CD8-positive, alpha-beta memory T cell (primary cell): ENCODE data around the gene VPS52. TPM values are rescaled to one million over a fixed set of nuclear protein-coding genes. Genes with fewer than 3 reads are reported as not detected.
"Not testable (repeated sequence)": the region's sequence is repeated elsewhere in the genome, so short reads cannot be mapped to it uniquely, and the experiment has no call there.

Experiments used
- CTCF ChIA-PET: fragments of 350-600 bp; sonication (Branson Sonifier 250); formaldehyde crosslinking; loops from one replicate; lab custom pipeline; 2021; ENCODE audit warnings: antibody characterized with exemption; lab: Charles Lee
- POLR2A ChIA-PET: fragments of 350-600 bp; sonication (Branson Sonifier 250); formaldehyde crosslinking; loops from one replicate; lab custom pipeline; 2021; ENCODE audit warnings: antibody characterized with exemption; lab: Charles Lee
- DNase-seq, 5 donors: peaks; one replicate each; pipeline versions ENCODE4 v3.0.0 to v3.0.0-alpha.2; 2020 to 2022; ENCODE audit warnings: mixed read lengths in 1 of 5
- H3K27ac ChIP-seq: one replicate; pipeline ENCODE4 v1.7.0; 2013; ENCODE audit warnings: low read depth, mild to moderate bottlenecking, low read length, moderate library complexity
- H3K27me3 ChIP-seq: 2 replicates; pipeline ENCODE4 v1.7.0; 2013; ENCODE audit warnings: low read length, mild to moderate bottlenecking; ENCODE audit not compliant: insufficient read depth, poor library complexity, severe bottlenecking
- H3K36me3 ChIP-seq: 2 replicates; pipeline ENCODE4 v1.7.0; 2013; ENCODE audit warnings: mild to moderate bottlenecking, low read length, moderate library complexity; ENCODE audit not compliant: insufficient read depth
- H3K4me1 ChIP-seq: 2 replicates; pipeline ENCODE4 v1.7.0; 2013; ENCODE audit warnings: mild to moderate bottlenecking, low read length, moderate library complexity; ENCODE audit not compliant: insufficient read depth
- H3K4me3 ChIP-seq: 2 replicates; pipeline ENCODE4 v1.7.0; 2013; ENCODE audit warnings: mild to moderate bottlenecking, low read length
- H3K9me3 ChIP-seq: 2 replicates; pipeline ENCODE4 v1.7.0; 2013; ENCODE audit warnings: mild to moderate bottlenecking, low read length
- H3K27ac Mint-ChIP-seq, 8 donors: one replicate each; pipeline ENCODE4 v1.8.0; 2020 to 2021; ENCODE audit warnings: mixed read lengths in 8 of 8, mild to moderate bottlenecking in 6 of 8, inconsistent platforms in 3 of 8, moderate library complexity in 3 of 8
- H3K27me3 Mint-ChIP-seq, 2 donors: one replicate each; pipeline ENCODE4 v1.8.0; 2020 to 2021; ENCODE audit warnings: mixed read lengths in 2 of 2, mild to moderate bottlenecking in 1 of 2, moderate library complexity in 1 of 2
- H3K36me3 Mint-ChIP-seq, 3 donors: one replicate each; pipeline ENCODE4 v1.8.0; 2020 to 2021; ENCODE audit warnings: mixed read lengths in 3 of 3, inconsistent platforms in 1 of 3, mild to moderate bottlenecking in 1 of 3
- H3K4me1 Mint-ChIP-seq, 3 donors: one replicate each; pipeline ENCODE4 v1.8.0; 2020 to 2021; ENCODE audit warnings: mixed read lengths in 3 of 3, inconsistent platforms in 1 of 3, mild to moderate bottlenecking in 1 of 3
- H3K4me3 Mint-ChIP-seq, 7 donors: one replicate each; pipeline ENCODE4 v1.8.0; 2020 to 2021; ENCODE audit warnings: mixed read lengths in 7 of 7, mild to moderate bottlenecking in 6 of 7, moderate library complexity in 4 of 7, inconsistent platforms in 2 of 7
- H3K9me3 Mint-ChIP-seq, 5 donors: one replicate each; pipeline ENCODE4 v1.8.0; 2020 to 2022; ENCODE audit warnings: mixed read lengths in 5 of 5, mild to moderate bottlenecking in 3 of 5, moderate library complexity in 2 of 5, inconsistent platforms in 1 of 5
- polyA plus RNA-seq: library from polyadenylated mRNA; unstranded; fragments of 300-500 nt; fragmentation: Illumina TruSeq; gene quantifications from one replicate; pipeline ENCODE4 v1.2.3, GENCODE V29; 2021
- total RNA-seq, 2 experiments: library from RNA; stranded (reverse); gene quantifications; one replicate each; pipeline ENCODE4 v1.2.3, GENCODE V29; 2021

The VPS52 gene
- total and polyA plus RNA-seq, 3 experiments from 2014 or later = 13.4 to 58.5 (median 57.2) TPM

DNA sequence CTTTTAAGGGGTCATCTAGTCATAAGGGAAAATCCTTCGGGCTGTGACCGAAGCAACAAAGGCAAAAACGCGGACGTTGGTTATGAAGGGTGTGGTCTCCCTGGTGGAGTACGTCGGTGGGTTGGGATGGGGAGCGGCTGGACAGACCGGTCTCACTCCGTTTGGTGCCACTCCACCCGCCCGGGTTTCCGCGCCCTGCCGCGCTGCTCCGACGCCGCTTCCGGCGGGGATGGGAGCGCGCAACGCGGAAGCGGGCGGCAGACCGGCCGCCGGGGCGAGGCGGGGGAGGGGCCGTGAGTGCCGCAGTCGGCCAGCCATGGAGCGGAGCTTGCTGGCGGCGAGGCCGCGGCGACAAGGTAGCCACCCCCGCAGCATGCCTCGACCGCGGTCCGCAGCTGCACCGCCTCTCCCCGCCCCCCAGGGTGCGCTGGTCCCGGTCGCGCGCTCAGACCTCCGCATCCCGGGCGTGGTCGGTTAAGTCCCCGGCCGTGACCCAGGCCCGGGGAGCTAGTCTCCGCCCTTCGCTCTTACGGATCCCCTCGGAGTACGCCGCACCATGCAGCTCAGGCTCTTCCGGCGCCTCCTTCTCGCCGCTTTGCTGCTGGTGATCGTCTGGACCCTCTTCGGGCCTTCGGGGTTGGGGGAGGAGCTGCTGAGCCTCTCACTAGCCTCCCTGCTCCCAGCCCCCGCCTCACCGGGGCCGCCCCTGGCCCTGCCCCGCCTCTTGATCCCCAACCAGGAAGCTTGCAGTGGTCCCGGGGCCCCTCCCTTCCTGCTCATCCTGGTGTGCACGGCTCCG is 5.4 kb upstream of the VPS52 start, which contains the start of gene B3GALT4:
Gene B3GALT4, plus strand, starts transcription at position 260 of the 799 bp plus-strand sequence. Its CDS starts 297 bp downstream, at position 557.
- Histone ChIP-seq H3K9me3 (no peaks in the 10 kb centered on the region), H3K4me3 (peak within 1 kb of the TSS; percentile 80), H3K27ac (peak within 1 kb of the TSS; percentile 68), H3K4me1 (peaks cover 57% of the 10 kb centered on the region), H3K36me3 (peaks cover 26% of the 10 kb centered on the region), H3K27me3 (no peaks in the 10 kb centered on the region)
- Mint-ChIP-seq H3K27ac (peak within 1 kb of the TSS; percentile 90 to 99 (median 94)), H3K4me1 (peaks cover 61 to 92% (median 79%) of the 10 kb centered on the region in 3 donors), H3K9me3 (no peaks in the 10 kb centered on the region), H3K36me3 (peaks cover 0 to 89% (median 16%) of the 10 kb centered on the region in 3 donors), H3K4me3 (peak within 1 kb of the TSS; percentile 88 to 98 (median 89)), H3K27me3 (no peaks in the 10 kb centered on the region)
- DNase-seq = peak; percentile 58 to 79 (median 73)
- ChIA-PET CTCF (interaction anchor here (0.6 to 3.8 kb wide), 18 partner anchors 11 to 432 kb away, joined by 3 to 38 read pairs (median 4); partner anchors contain the start of genes PFDN6, RGL2 and WDR46), POLR2A (interaction anchor here (0.6 to 2.8 kb wide), 20 partner anchors 10 to 305 kb away, joined by 3 to 41 read pairs (median 4); partner anchors contain the start of genes HLA-DPA1, PFDN6, RGL2 and RING1)

DNA sequence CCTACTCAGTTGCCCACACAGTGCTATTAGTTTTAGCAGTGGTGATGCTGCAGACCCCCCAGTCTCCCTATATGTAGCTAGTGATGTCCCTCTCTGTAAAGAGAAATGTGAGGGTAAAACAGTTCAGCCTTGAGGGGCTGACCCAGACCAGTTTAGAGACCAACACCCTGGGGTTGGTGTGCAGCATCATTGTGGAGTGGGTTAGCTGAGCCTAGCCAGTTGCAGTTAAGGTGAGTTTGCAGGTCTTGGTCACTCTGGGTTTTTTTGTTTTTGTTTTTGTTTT is 4.8 kb upstream of the VPS52 start:
- no peak for DNase-seq
- peak overlapping the region; percentile 83 to 98 (median 87) for H3K4me3 Mint-ChIP-seq
- H3K4me3 ChIP-seq = peak overlapping the region; percentile 80
- peak overlapping the region; percentile 16 to 99 (median 94) for H3K27ac Mint-ChIP-seq
- H3K27me3 ChIP-seq = no peaks in the 10 kb centered on the region
- peaks cover 24% of the 10 kb centered on the region for H3K36me3 ChIP-seq
- peaks cover 57% of the 10 kb centered on the region for H3K4me1 ChIP-seq
- H3K36me3 Mint-ChIP-seq = peaks cover 0 to 90% (median 15%) of the 10 kb centered on the region in 3 donors
- ChIA-PET CTCF (interaction anchor here (0.9 to 3.8 kb wide), 10 partner anchors 12 to 431 kb away, joined by 3 to 38 read pairs (median 10); partner anchors contain the start of genes PFDN6, RGL2 and WDR46), POLR2A (interaction anchor here (0.6 to 2.8 kb wide), 14 partner anchors 11 to 305 kb away, joined by 3 to 41 read pairs (median 4); partner anchors contain the start of genes HLA-DPA1, PFDN6, RGL2 and WDR46)
- H3K4me1 Mint-ChIP-seq = peaks cover 64 to 95% (median 84%) of the 10 kb centered on the region in 3 donors
- no peaks in the 10 kb centered on the region for H3K9me3 ChIP-seq
- no peaks in the 10 kb centered on the region for H3K9me3 Mint-ChIP-seq
- peak overlapping the region; percentile 68 for H3K27ac ChIP-seq
- no peaks in the 10 kb centered on the region for H3K27me3 Mint-ChIP-seq

DNA sequence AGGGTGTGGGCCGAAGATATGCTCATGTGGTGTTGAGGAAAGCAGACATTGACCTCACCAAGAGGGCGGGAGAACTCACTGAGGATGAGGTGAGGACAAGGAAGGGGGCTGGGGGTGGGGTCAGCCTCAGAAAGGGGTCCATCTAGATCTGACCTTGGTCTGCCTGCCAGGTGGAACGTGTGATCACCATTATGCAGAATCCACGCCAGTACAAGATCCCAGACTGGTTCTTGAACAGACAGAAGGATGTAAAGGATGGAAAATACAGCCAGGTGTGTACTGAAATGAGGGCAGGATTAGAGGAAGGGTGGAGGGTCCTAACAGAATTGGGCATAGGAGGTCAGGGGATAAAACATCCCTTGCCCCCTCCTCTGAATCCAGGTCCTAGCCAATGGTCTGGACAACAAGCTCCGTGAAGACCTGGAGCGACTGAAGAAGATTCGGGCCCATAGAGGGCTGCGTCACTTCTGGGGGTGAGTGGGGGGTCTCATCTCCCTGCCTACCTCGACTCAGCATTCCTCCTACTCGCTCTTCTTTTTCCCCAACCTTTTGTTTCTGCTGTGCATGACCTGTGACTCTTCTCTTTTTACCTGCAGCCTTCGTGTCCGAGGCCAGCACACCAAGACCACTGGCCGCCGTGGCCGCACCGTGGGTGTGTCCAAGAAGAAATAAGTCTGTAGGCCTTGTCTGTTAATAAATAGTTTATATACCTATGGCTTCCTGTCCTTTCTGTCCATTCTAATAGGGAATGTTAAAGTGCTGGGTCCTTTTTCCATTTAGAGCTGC is 4.3 kb upstream of the VPS52 start:
- H3K4me1 Mint-ChIP-seq = peaks cover 64 to 95% (median 84%) of the 10 kb centered on the region in 3 donors

DNA sequence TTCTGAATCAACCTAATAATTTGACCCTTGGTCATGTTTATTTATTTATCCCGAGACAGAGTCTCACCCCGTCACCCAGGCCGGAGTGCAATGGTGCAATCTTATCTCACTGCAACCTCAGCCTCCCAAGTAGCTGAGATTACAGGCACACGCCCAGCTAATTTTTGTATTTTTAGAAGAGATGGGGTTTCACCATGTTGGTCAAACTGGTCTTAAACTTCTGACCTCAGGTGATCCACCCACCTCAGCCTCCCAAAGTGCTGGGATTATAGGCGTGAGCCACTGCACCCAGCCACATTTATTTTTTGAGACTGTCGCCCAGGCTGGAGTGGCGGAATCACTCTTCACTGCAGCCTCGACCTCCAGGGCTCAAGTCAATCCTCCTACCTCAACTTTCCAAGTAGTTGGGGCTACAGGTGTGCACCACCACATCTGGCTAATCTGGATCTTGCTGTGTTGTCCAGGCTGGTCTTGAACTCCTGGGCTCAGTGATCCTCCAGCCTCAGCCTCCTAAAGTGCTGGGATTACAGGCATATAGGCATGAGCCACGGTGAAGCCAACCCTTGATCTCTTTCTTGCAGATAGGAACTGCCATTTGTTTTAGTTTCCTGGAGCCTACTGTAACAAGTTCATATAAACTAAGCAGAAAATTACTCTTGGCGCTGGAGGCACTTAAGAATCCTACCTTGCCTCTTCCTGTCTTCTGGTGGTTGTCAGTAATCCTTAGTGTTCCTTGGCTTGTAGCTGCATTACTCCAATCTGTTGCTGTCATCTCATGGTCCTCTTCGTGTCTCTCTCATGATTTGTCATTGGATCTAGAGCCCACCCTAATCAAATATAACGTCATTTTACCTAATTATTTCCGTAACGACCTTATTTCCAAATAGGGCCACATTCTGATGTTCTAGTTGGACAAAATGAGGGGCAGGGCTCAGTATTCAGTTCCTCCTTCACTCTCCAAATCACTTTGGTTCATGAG is 2.5 kb upstream of the VPS52 start:
- no peak for DNase-seq
- CTCF ChIA-PET = no interaction called here
- Histone ChIP-seq H3K36me3 (peaks cover 27% of the 10 kb centered on the region), H3K9me3 (no peaks in the 10 kb centered on the region), H3K27ac (peak overlapping the region; percentile 68), H3K27me3 (no peaks in the 10 kb centered on the region), H3K4me3 (no peak overlapping the region), H3K4me1 (peaks cover 68% of the 10 kb centered on the region)
- peak overlapping the region; percentile 84 to 100 (median 99) for H3K4me3 Mint-ChIP-seq
- POLR2A ChIA-PET = no interaction called here
- peaks cover 0 to 82% (median 16%) of the 10 kb centered on the region in 3 donors for H3K36me3 Mint-ChIP-seq
- peak overlapping the region; percentile 92 to 100 (median 99) for H3K27ac Mint-ChIP-seq
- no peaks in the 10 kb centered on the region for H3K27me3 Mint-ChIP-seq
- H3K4me1 Mint-ChIP-seq = peaks cover 73 to 92% (median 90%) of the 10 kb centered on the region in 3 donors
- H3K9me3 Mint-ChIP-seq = no peaks in the 10 kb centered on the region

More for the DNA sequence above, 4.3 kb upstream of the VPS52 start:
- H3K27ac ChIP-seq = peak overlapping the region; percentile 68
- ChIA-PET POLR2A (interaction anchor here (1.0 to 2.8 kb wide), 7 partner anchors 11 to 202 kb away, joined by 3 to 41 read pairs (median 17); partner anchors contain the start of genes HLA-DPA1, PFDN6, RGL2 and WDR46), CTCF (interaction anchor here (0.6 to 3.8 kb wide), 7 partner anchors 13 to 1834 kb away, joined by 3 to 38 read pairs (median 11); partner anchors contain the start of genes PFDN6, RGL2 and WDR46)
- Mint-ChIP-seq H3K36me3 (peaks cover 0 to 90% (median 12%) of the 10 kb centered on the region in 3 donors), H3K27ac (peak overlapping the region; percentile 16 to 99 (median 94)), H3K4me3 (peak overlapping the region; percentile 83 to 98 (median 87))
- H3K4me1 ChIP-seq = peaks cover 59% of the 10 kb centered on the region
- H3K36me3 ChIP-seq = peaks cover 24% of the 10 kb centered on the region
- not testable (repeated sequence) for H3K27me3 Mint-ChIP-seq, H3K27me3 ChIP-seq, H3K9me3 Mint-ChIP-seq, H3K9me3 ChIP-seq, DNase-seq
- peak overlapping the region; percentile 80 for H3K4me3 ChIP-seq

DNA sequence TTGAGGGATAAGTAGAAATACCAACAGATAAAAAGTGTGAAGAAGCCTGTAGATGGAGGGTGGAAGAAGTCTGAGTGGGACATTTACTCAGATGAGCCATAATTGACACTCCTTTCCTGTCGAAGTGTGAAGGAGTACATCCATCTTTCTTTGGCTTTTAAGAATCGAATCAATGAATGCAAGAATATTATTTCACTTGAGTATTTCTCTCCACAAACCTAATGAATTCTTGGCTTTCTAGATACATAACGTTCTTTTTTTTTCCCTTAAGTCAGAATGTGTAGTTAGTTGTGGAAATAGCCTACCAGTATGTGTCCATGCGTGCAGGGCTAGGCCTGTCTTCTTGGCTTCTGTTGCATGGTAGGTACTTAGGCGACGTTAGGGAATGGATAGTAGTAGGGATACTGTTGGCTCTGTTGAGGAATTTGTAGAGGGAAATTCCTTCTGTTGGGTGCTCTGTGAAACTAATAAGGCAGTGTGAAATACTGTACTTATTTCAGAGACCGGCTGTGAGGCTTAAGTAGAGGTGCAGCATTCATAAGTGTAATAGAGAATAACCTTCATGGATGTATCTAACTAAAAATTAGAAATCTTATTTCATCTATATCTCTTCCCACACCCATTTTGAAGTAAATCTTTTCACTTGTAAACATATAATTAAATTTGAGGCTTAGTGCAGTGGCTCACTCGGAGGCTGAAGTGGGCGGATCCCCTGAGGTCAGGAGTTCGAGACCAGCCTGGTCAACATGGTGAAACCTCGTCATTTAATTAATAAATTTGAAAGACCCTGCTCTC is 1.6 kb upstream of the VPS52 start:
- no peaks in the 10 kb centered on the region for H3K27me3 ChIP-seq
- H3K4me3 ChIP-seq = peak overlapping the region; percentile 79
- ChIA-PET CTCF (interaction anchor here (4.6 kb wide), 1 partner anchor 23 kb away, joined by 33 read pairs; no protein-coding TSS in a partner anchor), POLR2A (interaction anchor here (3.2 kb wide), 1 partner anchor 25 kb away, joined by 22 read pairs; the partner anchor contains the start of gene RGL2)
- Mint-ChIP-seq H3K4me1 (peaks cover 69 to 90% (median 82%) of the 10 kb centered on the region in 3 donors), H3K27ac (peak overlapping the region; percentile 98 to 100 (median 99)), H3K27me3 (no peaks in the 10 kb centered on the region), H3K4me3 (peak overlapping the region; percentile 98 to 100 (median 99)), H3K36me3 (peaks cover 0 to 82% (median 19%) of the 10 kb centered on the region in 3 donors), H3K9me3 (no peaks in the 10 kb centered on the region)
- peaks cover 36% of the 10 kb centered on the region for H3K36me3 ChIP-seq
- no peaks in the 10 kb centered on the region for H3K9me3 ChIP-seq
- no peak for DNase-seq
- H3K4me1 ChIP-seq = peaks cover 59% of the 10 kb centered on the region
- H3K27ac ChIP-seq = peak overlapping the region; percentile 92
